Prostate gland (tissue), 2 donors: Measurements from ENCODE around the gene AZIN2. TPM values are rescaled to one million over a fixed set of nuclear protein-coding genes. Genes with fewer than 3 reads are reported as not detected.

Experiments used
- DNase-seq: peaks from one replicate; pipeline ENCODE4 v3.0.0-alpha.2; 2019; ENCODE audit warnings: low spot score
- H3K27ac ChIP-seq, 2 donors: fragments of 200-600 bp; sonication (generic); 2 replicates each; pipeline ENCODE4 v1.5.1; 2017 to 2019
- H3K27me3 ChIP-seq: fragments of 200-600 bp; sonication (generic); replicated peaks from 2 replicates; pipeline ENCODE4 v1.5.1; 2019; ENCODE audit not compliant: insufficient read depth
- H3K36me3 ChIP-seq, 2 donors: fragments of 200-600 bp; sonication (generic); 1 replicate in 1 of 2; 2 replicates in 1 of 2; pipeline versions ENCODE4 v1.5.1 to v1.8.1; 2017 to 2019
- H3K4me1 ChIP-seq: fragments of 200-600 bp; sonication (generic); replicated peaks from 2 replicates; pipeline ENCODE4 v1.5.1; 2019
- H3K4me3 ChIP-seq, 2 donors: fragments of 200-600 bp; sonication (generic); 2 replicates each; pipeline ENCODE4 v1.5.1; 2017 to 2019
- H3K9me3 ChIP-seq: fragments of 200-600 bp; sonication (generic); 2 replicates; pipeline ENCODE4 v1.5.1; 2017
- CTCF ChIP-seq, 4 experiments: fragments of 200-600 bp in 2 of 4; fragments of 450-650 bp in 2 of 4; sonication (generic) in 2 of 4; IDR thresholded peaks; 1 replicate in 3 of 4; 2 replicates in 1 of 4; pipeline ENCODE4 v1.5.1; 2016 to 2019; ENCODE audit warnings: antibody characterized with exemption in 4 of 4, mild to moderate bottlenecking in 2 of 4, moderate library complexity in 2 of 4
- POLR2A ChIP-seq: fragments of 450-650 bp; IDR thresholded peaks from one replicate; pipeline ENCODE4 v1.6.1; 2016; ENCODE audit warnings: antibody characterized with exemption, mild to moderate bottlenecking
- POLR2AphosphoS5 ChIP-seq: sonication (generic); formaldehyde crosslinking; IDR thresholded peaks from one replicate; pipeline ENCODE4 v1.6.1; 2017; ENCODE audit warnings: antibody characterized with exemption
- WGBS: methylation state at CpG from one replicate; pipeline ENCODE4 v1.1.5; 2018; 5-methylcytosine and 5-hydroxymethylcytosine counted together
- intact Hi-C: fragments of 100-400 bp; cut with DNase I; formaldehyde crosslinking; loops from one replicate; pipeline ENCODE4 v1.14.2; 2022
- total RNA-seq, 2 donors: library from RNA; depleted of rRNA; stranded (reverse); fragments of >200 nt; gene quantifications; one replicate each; pipeline ENCODE4 v1.1.0, GENCODE V29; 2016

The AZIN2 gene
- total RNA-seq, 2 donors from 2014 or later, result 5.6 to 16.0 TPM

- 87% methylated on average over 2 of the region's 2 CpGs for WGBS
- Histone ChIP-seq H3K36me3 (no peaks in the 10 kb centered on the region), H3K27ac (no peak overlapping the region), H3K27me3 (no peaks in the 10 kb centered on the region), H3K4me3 (no peak overlapping the region), H3K4me1 (no peaks in the 10 kb centered on the region), H3K9me3 (no peaks in the 10 kb centered on the region)
- intact Hi-C loops, result no loop called here
- no peak for DNase-seq
- TF ChIP-seq POLR2AphosphoS5 (no peak), CTCF (IDR thresholded peaks at IDR 0.05) (no peak), POLR2A (no peak)
Measured at GRCh38 chr1:33047839-33048305, 33.1 kb upstream of the AZIN2 start.

GRCh38 chr1:33048426-33048825, 32.5 kb upstream of the AZIN2 start:
- TF ChIP-seq POLR2A (no peak), POLR2AphosphoS5 (no peak)
- Histone ChIP-seq H3K27ac (no peak overlapping the region), H3K4me3 (no peak overlapping the region), H3K9me3 (no peaks in the 10 kb centered on the region), H3K27me3 (no peaks in the 10 kb centered on the region), H3K36me3 (no peaks in the 10 kb centered on the region), H3K4me1 (no peaks in the 10 kb centered on the region)
- DNase-seq, result no peak
- WGBS, result 64% methylated on average over 3 of the region's 3 CpGs
- intact Hi-C loops, result no loop called here

GRCh38 chr1:33049371-33049770, 31.6 kb upstream of the AZIN2 start:
- H3K4me3 ChIP-seq, result no peak overlapping the region
- no peak overlapping the region for H3K27ac ChIP-seq
- intact Hi-C loops, result no loop called here
- DNase-seq, result no peak
- 73% methylated on average over 7 of the region's 7 CpGs for WGBS
- no peaks in the 10 kb centered on the region for H3K4me1 ChIP-seq
- no peaks in the 10 kb centered on the region for H3K27me3 ChIP-seq
- no peaks in the 10 kb centered on the region for H3K9me3 ChIP-seq
- TF ChIP-seq CTCF (IDR thresholded peaks at IDR 0.05) (no peak), POLR2AphosphoS5 (no peak), POLR2A (no peak)
- no peaks in the 10 kb centered on the region for H3K36me3 ChIP-seq

GRCh38 chr1:33050221-33051076, 30.5 kb upstream of the AZIN2 start:
- TF ChIP-seq POLR2A, result no peak
- TF ChIP-seq POLR2AphosphoS5, result peak; percentile 25
- H3K4me1 ChIP-seq, result no peaks in the 10 kb centered on the region
- H3K36me3 ChIP-seq, result no peaks in the 10 kb centered on the region
- DNase-seq, result no peak
- no peak overlapping the region for H3K4me3 ChIP-seq
- WGBS, result 78% methylated on average over 17 of the region's 17 CpGs
- no peak overlapping the region for H3K27ac ChIP-seq
- H3K27me3 ChIP-seq, result no peaks in the 10 kb centered on the region
- H3K9me3 ChIP-seq, result no peaks in the 10 kb centered on the region
- intact Hi-C loops, result no loop called here

- no peaks in the 10 kb centered on the region for H3K27me3 ChIP-seq
- intact Hi-C loops, result loop anchor here (5.0 kb wide), 1 partner anchor 123 kb away; no protein-coding TSS in a partner anchor
- H3K4me1 ChIP-seq, result no peaks in the 10 kb centered on the region
- H3K27ac ChIP-seq, result peak overlapping the region; percentile 26 to 38
- peak; percentile 66 for DNase-seq
- 28% methylated on average over 12 of the region's 12 CpGs for WGBS
- H3K4me3 ChIP-seq, result no peak overlapping the region
- TF ChIP-seq POLR2A (no peak), POLR2AphosphoS5 (peak; percentile 36), CTCF (IDR thresholded peaks at IDR 0.05) (peak in 3 of 4 experiments; percentile 67 to 78 (median 72))
- no peaks in the 10 kb centered on the region for H3K36me3 ChIP-seq
- H3K9me3 ChIP-seq, result no peaks in the 10 kb centered on the region
Measured at GRCh38 chr1:33055210-33056008, 25.5 kb upstream of the AZIN2 start.
